Testis (tissue), 2 donors: ENCODE measurements around the gene SEMA4B.

Source experiments
- POLR2A ChIP-seq: fragments of 450-650 bp; IDR thresholded peaks from one replicate; pipeline ENCODE4 v1.6.1; 2017; ENCODE audit warnings: antibody characterized with exemption, mild to moderate bottlenecking, moderate library complexity
- TF ChIP-seq, protein P1 (sequence below), 3 experiments: fragments of 450-650 bp in 2 of 3; fragments of 200-600 bp in 1 of 3; sonication (generic) in 1 of 3; IDR thresholded peaks; one replicate each; pipeline ENCODE4 v1.5.1; 2016 to 2019; ENCODE audit warnings: antibody characterized with exemption in 3 of 3, mild to moderate bottlenecking in 2 of 3, moderate library complexity in 1 of 3

DNA sequence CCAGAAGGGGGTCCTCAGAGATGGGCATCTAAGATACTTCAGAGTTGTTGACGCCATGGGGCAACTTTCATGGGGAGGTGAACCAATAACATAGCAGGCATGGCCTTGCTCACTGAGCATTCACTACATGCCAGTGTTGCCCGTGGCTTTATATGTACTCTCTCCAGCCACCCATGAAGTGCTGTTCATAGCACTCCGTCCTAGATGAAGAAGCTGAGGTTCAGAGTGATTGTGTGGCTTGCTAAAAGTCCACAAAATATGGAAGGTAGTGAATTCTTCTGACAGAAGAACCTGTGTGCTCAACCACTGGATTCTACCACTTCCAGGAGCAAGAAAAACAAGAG is 9.8 kb upstream of the SEMA4B start:
- TF ChIP-seq, protein P1, sequence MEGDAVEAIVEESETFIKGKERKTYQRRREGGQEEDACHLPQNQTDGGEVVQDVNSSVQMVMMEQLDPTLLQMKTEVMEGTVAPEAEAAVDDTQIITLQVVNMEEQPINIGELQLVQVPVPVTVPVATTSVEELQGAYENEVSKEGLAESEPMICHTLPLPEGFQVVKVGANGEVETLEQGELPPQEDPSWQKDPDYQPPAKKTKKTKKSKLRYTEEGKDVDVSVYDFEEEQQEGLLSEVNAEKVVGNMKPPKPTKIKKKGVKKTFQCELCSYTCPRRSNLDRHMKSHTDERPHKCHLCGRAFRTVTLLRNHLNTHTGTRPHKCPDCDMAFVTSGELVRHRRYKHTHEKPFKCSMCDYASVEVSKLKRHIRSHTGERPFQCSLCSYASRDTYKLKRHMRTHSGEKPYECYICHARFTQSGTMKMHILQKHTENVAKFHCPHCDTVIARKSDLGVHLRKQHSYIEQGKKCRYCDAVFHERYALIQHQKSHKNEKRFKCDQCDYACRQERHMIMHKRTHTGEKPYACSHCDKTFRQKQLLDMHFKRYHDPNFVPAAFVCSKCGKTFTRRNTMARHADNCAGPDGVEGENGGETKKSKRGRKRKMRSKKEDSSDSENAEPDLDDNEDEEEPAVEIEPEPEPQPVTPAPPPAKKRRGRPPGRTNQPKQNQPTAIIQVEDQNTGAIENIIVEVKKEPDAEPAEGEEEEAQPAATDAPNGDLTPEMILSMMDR (IDR thresholded peaks at IDR 0.05) = no peak
- TF ChIP-seq POLR2A = no peak
